ENCODE measurements around the gene TMEM217.
"Not testable (repeated sequence)": the region's sequence is repeated elsewhere in the genome, so short reads cannot be mapped to it uniquely, and the experiment has no call there.

GRCh38 chr6:37196451-37196850 lies 61.5 kb downstream of the TMEM217 start:
- not testable (repeated sequence) for TF ChIP-seq CTCF, POLR2A, POLR2AphosphoS5 (IDR thresholded peaks at IDR 0.05)
